K562 (cell line): ENCODE measurements around the gene RNF224. TPM values are rescaled to one million over a fixed set of nuclear protein-coding genes. Genes with fewer than 3 reads are reported as not detected.

Experiments used
- ARID3B ChIP-seq: fragments of 250-450 bp; sonication (Bioruptor Pico); IDR thresholded peaks from 2 replicates; pipeline ENCODE4 v1.4.0; 2020; ENCODE audit warnings: borderline replicate concordance
- HOMEZ ChIP-seq: fragments of 250-450 bp; sonication (Bioruptor Pico); IDR thresholded peaks from 2 replicates; pipeline ENCODE4 v1.4.0; 2020; ENCODE audit warnings: mild to moderate bottlenecking, moderate library complexity
- IRF1 ChIP-seq: sonication (generic); formaldehyde crosslinking; IDR thresholded peaks from 2 replicates; pipeline ENCODE4 v1.8.0; 2022; ENCODE audit warnings: missing genetic modification reagents, mild to moderate bottlenecking, borderline replicate concordance
- MED1 ChIP-seq: sonication (generic); formaldehyde crosslinking; IDR thresholded peaks from 2 replicates; pipeline ENCODE4 v1.8.1; 2023; ENCODE audit warnings: missing genetic modification reagents, borderline replicate concordance
- MIER1 ChIP-seq: fragments of 450-650 bp; IDR thresholded peaks from 2 replicates; pipeline ENCODE4 v1.6.1; 2016; ENCODE audit warnings: antibody characterized with exemption, mild to moderate bottlenecking, low read depth
- NEUROD1 ChIP-seq: fragments of 150-350 bp; IDR thresholded peaks from 2 replicates; pipeline ENCODE4 v1.6.1; 2014; ENCODE audit warnings: borderline replicate concordance, low read length, low read depth; ENCODE audit not compliant: partially characterized antibody
- NR2C1 ChIP-seq, 2 experiments: fragments of 450-650 bp; IDR thresholded peaks; 2 replicates each; pipeline ENCODE4 v1.6.1; 2017; ENCODE audit warnings: mild to moderate bottlenecking in 2 of 2, antibody characterized with exemption in 1 of 2, inconsistent platforms in 1 of 2, missing compliant biosample characterization in 1 of 2, missing genetic modification characterization in 1 of 2
- PREB ChIP-seq: sonication (generic); formaldehyde crosslinking; IDR thresholded peaks from 2 replicates; pipeline ENCODE4 v1.8.1; 2023; ENCODE audit warnings: mild to moderate bottlenecking, missing genetic modification reagents
- RBM39 ChIP-seq: fragments of 200-400 bp; formaldehyde crosslinking; optimal IDR thresholded peaks from 2 replicates; pipeline ENCODE3; 2018; ENCODE audit warnings: low read depth, low read length
- SFPQ ChIP-seq: fragments of 200-400 bp; formaldehyde crosslinking; IDR thresholded peaks from 2 replicates; pipeline ENCODE4 v1.6.1; 2017; ENCODE audit warnings: mild to moderate bottlenecking, low read depth, low read length, moderate library complexity
- SREBF1 ChIP-seq: fragments of 150-350 bp; IDR thresholded peaks from 2 replicates; pipeline ENCODE4 v1.6.1; 2014; ENCODE audit warnings: antibody characterized with exemption, low read depth, low read length, borderline replicate concordance
- TAF7 ChIP-seq: fragments of 450-650 bp; IDR thresholded peaks from 2 replicates; pipeline ENCODE4 v1.6.1; 2016; ENCODE audit warnings: missing genetic modification characterization, missing compliant biosample characterization
- ZBTB49 ChIP-seq: sonication (generic); formaldehyde crosslinking; IDR thresholded peaks from 2 replicates; pipeline ENCODE4 v1.8.0; 2022; ENCODE audit warnings: missing genetic modification reagents, mild to moderate bottlenecking, borderline replicate concordance
- ZNF24 ChIP-seq: fragments of 450-650 bp; IDR thresholded peaks from 2 replicates; pipeline ENCODE4 v1.6.1; 2016
- ZNF830 ChIP-seq: fragments of 250-450 bp; sonication (Bioruptor Pico); IDR thresholded peaks from 2 replicates; pipeline ENCODE4 v1.5.0; 2021; ENCODE audit warnings: mild to moderate bottlenecking
- polyA plus RNA-seq, 8 experiments: library from polyadenylated mRNA; depleted of rRNA in 4 of 8; stranded (reverse) in 5 of 8; unstranded in 3 of 8; fragments of >200 nt; fragmentation: Nextera tagmentation in 2 of 8; fragmentation: Illumina TruSeq in 1 of 8; extraction: Ambion mirVana in 2 of 8; extraction: Trizol in 1 of 8; gene quantifications; 2 replicates each; pipeline versions ENCODE4 v1.2.1 to v1.2.3, GENCODE V29; 2011 to 2014; ENCODE audit warnings: inconsistent platforms in 1 of 8, missing spikeins in 1 of 8
- total RNA-seq, 7 experiments: library from RNA; depleted of rRNA in 6 of 7; stranded (reverse); fragments of >200 nt in 6 of 7; fragmentation: Illumina TruSeq in 2 of 7; extraction: Trizol in 2 of 7; gene quantifications; 2 replicates each; pipeline versions ENCODE4 v1.2.1 to v1.2.3, GENCODE V29; 2011 to 2021; ENCODE audit warnings: low replicate concordance in 1 of 7

Gene RNF224
- total and polyA plus RNA-seq, 9 of the 15 experiments (the other 6 are each of a cell fraction or from before 2014, with no cell fraction given): not detected

- TF ChIP-seq NEUROD1 (no peak), ZNF24 (peak; percentile 22; the same call in 1 of the 2 replicates), ZNF830 (CRISPR knock-in tag) (no peak), ARID3B (CRISPR knock-in tag) (no peak), HOMEZ (CRISPR knock-in tag) (no peak), NR2C1 (IDR thresholded peaks at IDR 0.05) (no peak), NR2C1 (tag; IDR thresholded peaks at IDR 0.05) (peak; percentile 26; the same call in 1 of the 2 replicates), TAF7 (tag) (no peak), ZBTB49 (CRISPR knock-in tag) (no peak), IRF1 (no peak), SFPQ (no peak), MED1 (no peak), SREBF1 (no peak), MIER1 (no peak), RBM39 (no peak), PREB (CRISPR knock-in tag) (no peak)
These were observed 38.6 kb upstream of the RNF224 start, which contains the start of the genes ANAPC2 and SSNA1 (continued) for GRCh38 chr9:137188490-137189296.
